Duodenal mucosa (tissue), 2 donors: Measurements from ENCODE around the gene PROX1.

ENCODE experiments used
- H3K27ac ChIP-seq: one replicate; pipeline ENCODE4 v1.7.0; 2013; ENCODE audit warnings: low read depth, low read length
- H3K27me3 ChIP-seq, 2 donors: one replicate each; pipeline ENCODE4 v1.7.0; 2013; ENCODE audit warnings: low read length in 2 of 2, control low read depth in 1 of 2; ENCODE audit not compliant: insufficient read depth in 2 of 2, control insufficient read depth in 1 of 2
- H3K36me3 ChIP-seq, 2 donors: one replicate each; pipeline ENCODE4 v1.7.0; 2013; ENCODE audit warnings: low read length in 2 of 2, control low read depth in 1 of 2; ENCODE audit not compliant: insufficient read depth in 2 of 2, control insufficient read depth in 1 of 2
- H3K4me1 ChIP-seq, 2 donors: one replicate each; pipeline ENCODE4 v1.7.0; 2013; ENCODE audit warnings: low read length in 2 of 2, control low read depth in 1 of 2; ENCODE audit not compliant: insufficient read depth in 2 of 2, control insufficient read depth in 1 of 2
- H3K4me3 ChIP-seq, 2 donors: one replicate each; pipeline ENCODE4 v1.7.0; 2013; ENCODE audit warnings: low read length in 2 of 2, low read depth in 1 of 2
- H3K9ac ChIP-seq, 2 donors: one replicate each; pipeline ENCODE4 v1.7.0; 2013; ENCODE audit warnings: low read length in 2 of 2, low read depth in 1 of 2
- H3K9me3 ChIP-seq, 2 donors: one replicate each; pipeline ENCODE4 v1.7.0; 2013; ENCODE audit warnings: low read length in 2 of 2, control low read depth in 1 of 2; ENCODE audit not compliant: control insufficient read depth in 1 of 2

Gene PROX1

DNA sequence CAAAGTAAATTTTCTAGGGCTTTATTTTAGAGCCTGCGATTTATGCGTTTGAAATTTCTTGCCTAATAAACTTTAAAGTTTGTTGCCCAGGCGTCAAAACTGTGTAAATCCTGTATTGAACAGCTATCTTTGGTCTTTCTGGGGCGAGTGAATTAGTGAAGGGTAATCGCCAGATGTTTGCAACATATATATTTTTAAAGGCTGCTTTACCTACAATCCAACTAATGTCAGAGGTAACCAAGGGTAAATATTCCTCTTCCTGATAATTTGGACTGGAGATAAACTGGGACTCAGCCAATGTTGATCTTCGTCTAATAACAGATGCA lies 885 bp upstream of the PROX1 start:
- H3K36me3 ChIP-seq: no peaks in the 10 kb centered on the region
- H3K4me1 ChIP-seq: peaks cover 14 to 22% of the 10 kb centered on the region in 2 donors
- H3K9me3 ChIP-seq: no peaks in the 10 kb centered on the region
- H3K9ac ChIP-seq: no peak overlapping the region
- no peak overlapping the region for H3K27ac ChIP-seq
- H3K4me3 ChIP-seq: peak overlapping the region; percentile 34 to 80
- peaks cover 52 to 67% of the 10 kb centered on the region in 2 donors for H3K27me3 ChIP-seq

GRCh38 chr1:213987422-213987926 lies 299 bp upstream of the PROX1 start:
- peaks cover 47 to 61% of the 10 kb centered on the region in 2 donors for H3K27me3 ChIP-seq

GRCh38 chr1:213988507-213989001 lies 781 bp downstream of the PROX1 start:
- no peak overlapping the region for H3K27ac ChIP-seq
- no peaks in the 10 kb centered on the region for H3K9me3 ChIP-seq
- peak overlapping the region; percentile 39 to 71 for H3K9ac ChIP-seq
- peaks cover 14 to 22% of the 10 kb centered on the region in 2 donors for H3K4me1 ChIP-seq
- peaks cover 37 to 52% of the 10 kb centered on the region in 2 donors for H3K27me3 ChIP-seq
- H3K36me3 ChIP-seq: no peaks in the 10 kb centered on the region
- H3K4me3 ChIP-seq: peak overlapping the region; percentile 80 to 86

More at GRCh38 chr1:213987422-213987926, 299 bp upstream of the PROX1 start:
- no peaks in the 10 kb centered on the region for H3K36me3 ChIP-seq
- peak overlapping the region in 1 of 2 donors; percentile 71 for H3K9ac ChIP-seq
- H3K9me3 ChIP-seq: no peaks in the 10 kb centered on the region
- H3K4me3 ChIP-seq: peak overlapping the region; percentile 80 to 86
- peaks cover 14 to 22% of the 10 kb centered on the region in 2 donors for H3K4me1 ChIP-seq
- no peak overlapping the region for H3K27ac ChIP-seq

DNA sequence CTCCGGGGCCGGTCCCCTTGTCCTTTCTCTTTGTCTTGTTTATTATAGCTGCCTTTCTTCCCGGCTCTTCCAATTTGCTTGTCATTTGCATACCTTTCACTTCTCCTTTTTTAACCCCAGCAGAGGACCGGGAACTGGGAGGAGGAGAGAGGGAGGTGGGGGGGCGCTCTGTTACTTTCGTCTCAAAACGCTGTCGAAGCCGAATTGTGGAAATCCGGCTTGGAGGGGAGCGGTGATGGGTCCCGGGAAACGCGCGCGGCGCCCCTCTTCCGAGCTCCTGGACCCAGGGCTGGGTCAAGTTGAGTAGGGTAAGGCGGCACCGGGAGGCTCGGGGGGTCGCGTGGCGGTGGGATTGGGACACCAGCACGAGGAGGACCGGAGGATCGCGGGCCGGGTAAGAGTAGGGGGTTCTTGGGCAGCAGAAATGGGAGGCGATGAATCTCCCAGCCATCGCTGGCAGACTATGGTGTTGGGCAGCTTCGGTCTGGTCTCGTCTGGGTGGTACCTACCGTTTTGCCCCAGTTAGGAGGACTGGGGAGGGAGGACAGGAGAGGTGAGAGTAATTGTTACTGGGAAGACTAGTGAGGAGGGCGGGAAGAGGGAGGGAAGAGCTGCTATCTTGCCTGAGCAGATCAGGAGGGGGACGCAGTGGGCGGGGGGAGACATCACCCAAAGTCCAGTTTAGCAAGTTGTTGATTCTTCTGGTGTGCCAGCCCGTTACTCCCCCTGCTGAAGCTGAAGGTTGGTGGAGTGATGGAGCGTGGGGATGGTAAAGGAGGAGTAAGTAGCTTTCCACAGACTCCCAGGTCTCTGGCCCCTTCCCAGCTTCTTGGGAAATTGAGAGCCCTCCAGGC lies 1.5 kb downstream of the PROX1 start:
- peak overlapping the region; percentile 80 to 86 for H3K4me3 ChIP-seq
- peaks cover 30 to 45% of the 10 kb centered on the region in 2 donors for H3K27me3 ChIP-seq

GRCh38 chr1:213993929-213994328 lies 6.2 kb downstream of the PROX1 start:
- no peak overlapping the region for H3K4me3 ChIP-seq
- no peaks in the 10 kb centered on the region for H3K36me3 ChIP-seq
- no peaks in the 10 kb centered on the region for H3K9me3 ChIP-seq
- peaks cover 6 to 8% of the 10 kb centered on the region in 2 donors for H3K27me3 ChIP-seq
- H3K27ac ChIP-seq: no peak overlapping the region
- peaks cover 7 to 8% of the 10 kb centered on the region in 2 donors for H3K4me1 ChIP-seq
- H3K9ac ChIP-seq: no peak overlapping the region

More for the DNA sequence above, 1.5 kb downstream of the PROX1 start:
- Histone ChIP-seq H3K27ac (no peak overlapping the region), H3K36me3 (no peaks in the 10 kb centered on the region), H3K9me3 (no peaks in the 10 kb centered on the region), H3K4me1 (peaks cover 14 to 22% of the 10 kb centered on the region in 2 donors), H3K9ac (peak overlapping the region; percentile 51 to 71)

DNA sequence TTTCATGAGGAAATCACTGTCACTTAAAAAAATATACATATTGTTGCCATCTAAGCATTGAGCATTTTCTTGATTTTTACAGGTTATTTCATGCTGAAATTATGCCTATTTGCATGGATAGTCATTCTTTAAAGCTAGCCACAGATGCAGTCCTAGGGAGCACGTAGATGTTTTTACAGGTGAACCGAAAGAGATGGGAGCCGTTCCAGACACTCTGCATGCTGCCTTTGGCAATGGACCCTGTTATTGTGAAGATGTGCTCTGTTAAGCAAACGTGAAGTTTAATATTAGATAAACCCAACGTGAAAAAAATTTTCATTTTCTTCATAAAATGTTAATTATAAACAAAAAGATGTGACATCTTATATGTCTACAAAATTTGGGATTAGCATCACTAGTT lies 7.1 kb downstream of the PROX1 start:
- H3K36me3 ChIP-seq: no peaks in the 10 kb centered on the region
- no peak overlapping the region for H3K4me3 ChIP-seq
- H3K9me3 ChIP-seq: no peaks in the 10 kb centered on the region
- no peak overlapping the region for H3K9ac ChIP-seq
- no peak overlapping the region for H3K27ac ChIP-seq
- H3K4me1 ChIP-seq: no peaks in the 10 kb centered on the region
- H3K27me3 ChIP-seq: no peaks in the 10 kb centered on the region

DNA sequence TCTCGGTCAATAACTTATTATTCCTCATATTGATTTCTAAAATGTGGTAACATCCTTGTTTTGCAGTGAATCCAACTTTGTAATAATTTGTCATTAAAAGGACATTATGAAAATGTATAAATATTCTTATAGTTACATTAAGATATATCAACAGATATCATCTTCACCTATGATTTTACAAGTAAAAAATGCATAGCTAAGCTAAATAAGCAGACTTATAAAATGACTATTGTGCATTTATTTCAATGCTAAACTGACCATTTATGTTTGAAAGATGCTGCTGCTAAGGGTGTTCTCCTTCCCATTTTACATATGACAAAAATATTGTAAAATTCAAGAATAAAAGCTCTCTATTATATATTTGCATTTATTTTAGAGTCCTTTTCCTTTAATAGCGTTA lies 7.8 kb downstream of the PROX1 start:
- H3K27me3 ChIP-seq: no peaks in the 10 kb centered on the region
- H3K4me1 ChIP-seq: no peaks in the 10 kb centered on the region
- no peaks in the 10 kb centered on the region for H3K9me3 ChIP-seq
- no peak overlapping the region for H3K27ac ChIP-seq
- no peak overlapping the region for H3K9ac ChIP-seq
- H3K4me3 ChIP-seq: no peak overlapping the region
- no peaks in the 10 kb centered on the region for H3K36me3 ChIP-seq

- H3K36me3 ChIP-seq: no peaks in the 10 kb centered on the region
- H3K4me1 ChIP-seq: no peaks in the 10 kb centered on the region
- H3K4me3 ChIP-seq: no peak overlapping the region
- no peak overlapping the region for H3K9ac ChIP-seq
- H3K27me3 ChIP-seq: no peaks in the 10 kb centered on the region
- H3K9me3 ChIP-seq: no peaks in the 10 kb centered on the region
- no peak overlapping the region for H3K27ac ChIP-seq
Observed at GRCh38 chr1:213996320-213997037, 8.7 kb downstream of the PROX1 start.

GRCh38 chr1:213997038-213997771 lies 9.4 kb downstream of the PROX1 start:
- Histone ChIP-seq H3K27ac (no peak overlapping the region), H3K36me3 (no peaks in the 10 kb centered on the region), H3K4me1 (no peaks in the 10 kb centered on the region), H3K27me3 (no peaks in the 10 kb centered on the region), H3K9ac (no peak overlapping the region), H3K9me3 (no peaks in the 10 kb centered on the region), H3K4me3 (no peak overlapping the region)
